ENCODE data around the gene ZNF692. TPM values are rescaled to one million over a fixed set of nuclear protein-coding genes. Genes with fewer than 3 reads are reported as not detected.

Gene ZNF692, protein sequence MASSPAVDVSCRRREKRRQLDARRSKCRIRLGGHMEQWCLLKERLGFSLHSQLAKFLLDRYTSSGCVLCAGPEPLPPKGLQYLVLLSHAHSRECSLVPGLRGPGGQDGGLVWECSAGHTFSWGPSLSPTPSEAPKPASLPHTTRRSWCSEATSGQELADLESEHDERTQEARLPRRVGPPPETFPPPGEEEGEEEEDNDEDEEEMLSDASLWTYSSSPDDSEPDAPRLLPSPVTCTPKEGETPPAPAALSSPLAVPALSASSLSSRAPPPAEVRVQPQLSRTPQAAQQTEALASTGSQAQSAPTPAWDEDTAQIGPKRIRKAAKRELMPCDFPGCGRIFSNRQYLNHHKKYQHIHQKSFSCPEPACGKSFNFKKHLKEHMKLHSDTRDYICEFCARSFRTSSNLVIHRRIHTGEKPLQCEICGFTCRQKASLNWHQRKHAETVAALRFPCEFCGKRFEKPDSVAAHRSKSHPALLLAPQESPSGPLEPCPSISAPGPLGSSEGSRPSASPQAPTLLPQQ
- 10 to 100 TPM; 21.2 to 43.5 (median 29.2) TPM for total RNA-seq

GRCh38 chr1:248858891-248859889, at the start of gene ZNF692:
ZNF692 (minus strand) TSS chr1:248859085; CDS start chr1:248858309, 776 bp downstream.
- intact Hi-C loops (cut with DNase I; ENCODE audit: low total_unique reads) = loop anchor here (2.0 kb wide), 1 partner anchor 20 kb away; the partner anchor contains the start of gene ZNF672
- Histone ChIP-seq H3K4me3 (peak within 1 kb of the TSS; percentile 60 to 73), H3K27me3 (no peaks in the 10 kb centered on the region), H3K36me3 (no peaks in the 10 kb centered on the region), H3K9me3 (no peaks in the 10 kb centered on the region), H3K27ac (peak within 1 kb of the TSS; percentile 92 to 95), H3K4me1 (peaks cover 0 to 7% of the 10 kb centered on the region in 2 donors)
- peak; percentile 73 to 82 for TF ChIP-seq POLR2A (IDR thresholded peaks at IDR 0.05)
- TF ChIP-seq CTCF (IDR thresholded peaks at IDR 0.05) = peak in 1 of 4 experiments; percentile 36
- DNase-seq = peak; percentile 95 to 97

GRCh38 chr1:248906753-248907661, 48.1 kb upstream of the ZNF692 start:
- intact Hi-C loops (cut with DNase I; ENCODE audit: low total_unique reads) = no loop called here
- peak in 1 of 2 donors; percentile 26 for DNase-seq
- no peak for TF ChIP-seq POLR2A (IDR thresholded peaks at IDR 0.05)
- TF ChIP-seq CTCF (IDR thresholded peaks at IDR 0.05) = no peak
- H3K9me3 ChIP-seq = no peaks in the 10 kb centered on the region
- H3K36me3 ChIP-seq = no peaks in the 10 kb centered on the region
- H3K4me3 ChIP-seq = peak overlapping the region; percentile 64 to 66
- H3K27me3 ChIP-seq = no peaks in the 10 kb centered on the region
- peak overlapping the region; percentile 84 to 95 for H3K27ac ChIP-seq
- H3K4me1 ChIP-seq = no peaks in the 10 kb centered on the region

GRCh38 chr1:248906009-248906752, 47.3 kb upstream of the ZNF692 start, which contains the start of gene PGBD2:
PGBD2 (plus strand) TSS chr1:248906235; CDS start chr1:248913863, 7,628 bp downstream.
- no peaks in the 10 kb centered on the region for H3K4me1 ChIP-seq
- intact Hi-C loops (cut with DNase I; ENCODE audit: low total_unique reads) = no loop called here
- no peaks in the 10 kb centered on the region for H3K27me3 ChIP-seq
- peak; percentile 93 to 94 for DNase-seq
- TF ChIP-seq POLR2A (IDR thresholded peaks at IDR 0.05) = peak in 1 of 2 donors; percentile 92
- peak; percentile 52 to 80 (median 62) for TF ChIP-seq CTCF (IDR thresholded peaks at IDR 0.05)
- no peaks in the 10 kb centered on the region for H3K36me3 ChIP-seq
- H3K9me3 ChIP-seq = no peaks in the 10 kb centered on the region
- H3K27ac ChIP-seq = peak within 1 kb of the TSS; percentile 84 to 95
- peak within 1 kb of the TSS; percentile 64 to 66 for H3K4me3 ChIP-seq

DNA sequence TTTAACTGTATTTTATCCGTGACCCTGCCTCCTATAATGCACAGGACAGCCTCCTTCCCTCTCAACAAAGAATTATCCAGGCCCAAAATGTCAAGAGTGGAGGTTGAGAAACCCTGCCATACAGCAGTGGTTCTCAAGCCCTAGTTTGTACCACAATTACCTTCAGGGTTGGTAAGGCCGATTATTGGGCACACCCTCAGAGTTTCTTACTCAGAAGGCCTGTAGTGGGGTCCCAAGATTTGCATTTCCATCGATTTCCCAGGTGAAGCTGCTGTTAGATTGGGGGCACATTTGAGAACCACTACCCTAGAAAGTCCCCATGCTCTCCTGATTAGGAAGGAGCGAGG, 46.8 kb upstream of the ZNF692 start:
- no peak for DNase-seq
- H3K9me3 ChIP-seq = no peaks in the 10 kb centered on the region
- H3K4me1 ChIP-seq = no peaks in the 10 kb centered on the region
- no peaks in the 10 kb centered on the region for H3K27me3 ChIP-seq
- peak overlapping the region; percentile 64 to 66 for H3K4me3 ChIP-seq
- TF ChIP-seq POLR2A (IDR thresholded peaks at IDR 0.05) = no peak
- TF ChIP-seq CTCF (IDR thresholded peaks at IDR 0.05) = no peak
- intact Hi-C loops (cut with DNase I; ENCODE audit: low total_unique reads) = no loop called here
- H3K36me3 ChIP-seq = no peaks in the 10 kb centered on the region
- H3K27ac ChIP-seq = peak overlapping the region; percentile 84 to 95
